Neural crest cell (in vitro differentiated cells): ENCODE measurements around the gene BTBD9. TPM values are rescaled to one million over a fixed set of nuclear protein-coding genes. Genes with fewer than 3 reads are reported as not detected.
"Not testable (repeated sequence)": the region's sequence is repeated elsewhere in the genome, so short reads cannot be mapped to it uniquely, and the experiment has no call there.

Source experiments
- DNase-seq: peaks from one replicate; pipeline ENCODE4 v3.0.0; 2021; ENCODE audit warnings: low read depth, mixed read lengths, low spot score
- H3K27ac Mint-ChIP-seq: one replicate; pipeline ENCODE4 v1.8.0; 2021; ENCODE audit warnings: mild to moderate bottlenecking, mixed read lengths; ENCODE audit not compliant: unreplicated experiment
- H3K27me3 Mint-ChIP-seq: 2 replicates; pipeline ENCODE4 v1.8.0; 2021; ENCODE audit warnings: low read depth, mild to moderate bottlenecking, mixed read lengths
- H3K36me3 Mint-ChIP-seq: 2 replicates; pipeline ENCODE4 v1.8.0; 2021; ENCODE audit warnings: low read depth, mild to moderate bottlenecking, mixed read lengths
- H3K4me1 Mint-ChIP-seq: 2 replicates; pipeline ENCODE4 v1.8.0; 2021; ENCODE audit warnings: mixed read lengths
- H3K4me3 Mint-ChIP-seq: one replicate; pipeline ENCODE4 v1.8.0; 2021; ENCODE audit warnings: mild to moderate bottlenecking, mixed read lengths
- H3K9me3 Mint-ChIP-seq: 2 replicates; pipeline ENCODE4 v1.8.0; 2021; ENCODE audit warnings: mixed read lengths
- total RNA-seq: library from RNA; stranded (reverse); gene quantifications from 2 replicates; pipeline ENCODE4 v1.2.1, GENCODE V29; 2021
- TF ChIP-seq, protein P1 (sequence below): fragments of 200-600 bp; sonication (generic); conservative IDR thresholded peaks from 2 replicates; pipeline ENCODE4 v1.5.0; 2021; ENCODE audit warnings: antibody characterized with exemption, mild to moderate bottlenecking

The BTBD9 gene
- total RNA-seq, 1 donor from 2014 or later = 18.0 TPM

DNA sequence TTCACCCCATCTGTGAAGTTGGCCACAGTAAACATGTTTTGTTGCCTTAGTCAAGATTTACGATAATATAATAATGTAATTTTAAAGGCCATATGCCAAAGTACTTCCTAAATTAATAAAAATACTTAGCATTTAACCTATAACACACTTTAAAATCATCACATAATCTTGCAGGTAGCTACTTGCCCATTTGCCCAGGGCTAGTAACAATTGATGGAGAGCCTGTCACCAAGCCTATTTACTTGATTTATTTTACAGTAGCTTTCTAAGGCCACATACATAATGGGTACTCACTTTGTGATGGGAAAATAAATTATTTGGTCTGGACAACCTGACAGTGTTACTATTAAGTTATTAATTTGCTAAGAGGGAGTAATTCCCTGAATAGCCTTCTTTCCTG lies 14.5 kb downstream of the BTBD9 start:
- Mint-ChIP-seq H3K36me3 (no peaks in the 10 kb centered on the region), H3K4me1 (no peaks in the 10 kb centered on the region), H3K27me3 (no peaks in the 10 kb centered on the region)

DNA sequence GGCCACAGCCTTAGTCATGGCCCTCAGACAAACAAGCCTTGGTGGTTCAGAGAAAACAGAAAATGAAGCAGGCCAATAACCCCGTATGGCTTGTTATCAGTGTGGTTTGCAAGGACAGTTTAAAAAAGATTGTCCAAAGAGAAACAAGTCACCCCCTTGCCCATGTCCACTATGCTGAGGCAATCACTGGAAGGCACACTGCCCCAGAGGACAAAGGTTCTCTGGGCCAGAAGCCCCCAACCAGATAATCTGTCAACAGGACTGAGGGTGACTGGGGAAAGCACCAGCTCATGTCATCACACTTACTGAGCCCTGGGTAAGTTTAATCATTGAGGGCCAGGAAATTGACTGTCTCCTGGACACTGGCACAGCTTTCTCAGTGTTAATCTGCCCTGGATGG lies 20.4 kb downstream of the BTBD9 start:
- not testable (repeated sequence) for H3K4me1 Mint-ChIP-seq, H3K9me3 Mint-ChIP-seq, H3K4me3 Mint-ChIP-seq, H3K27ac Mint-ChIP-seq, H3K36me3 Mint-ChIP-seq, H3K27me3 Mint-ChIP-seq, DNase-seq

More for the DNA sequence above, 14.5 kb downstream of the BTBD9 start:
- Mint-ChIP-seq H3K4me3 (no peak overlapping the region), H3K27ac (no peak overlapping the region), H3K9me3 (no peaks in the 10 kb centered on the region)
- DNase-seq = no peak
- TF ChIP-seq, protein P1, sequence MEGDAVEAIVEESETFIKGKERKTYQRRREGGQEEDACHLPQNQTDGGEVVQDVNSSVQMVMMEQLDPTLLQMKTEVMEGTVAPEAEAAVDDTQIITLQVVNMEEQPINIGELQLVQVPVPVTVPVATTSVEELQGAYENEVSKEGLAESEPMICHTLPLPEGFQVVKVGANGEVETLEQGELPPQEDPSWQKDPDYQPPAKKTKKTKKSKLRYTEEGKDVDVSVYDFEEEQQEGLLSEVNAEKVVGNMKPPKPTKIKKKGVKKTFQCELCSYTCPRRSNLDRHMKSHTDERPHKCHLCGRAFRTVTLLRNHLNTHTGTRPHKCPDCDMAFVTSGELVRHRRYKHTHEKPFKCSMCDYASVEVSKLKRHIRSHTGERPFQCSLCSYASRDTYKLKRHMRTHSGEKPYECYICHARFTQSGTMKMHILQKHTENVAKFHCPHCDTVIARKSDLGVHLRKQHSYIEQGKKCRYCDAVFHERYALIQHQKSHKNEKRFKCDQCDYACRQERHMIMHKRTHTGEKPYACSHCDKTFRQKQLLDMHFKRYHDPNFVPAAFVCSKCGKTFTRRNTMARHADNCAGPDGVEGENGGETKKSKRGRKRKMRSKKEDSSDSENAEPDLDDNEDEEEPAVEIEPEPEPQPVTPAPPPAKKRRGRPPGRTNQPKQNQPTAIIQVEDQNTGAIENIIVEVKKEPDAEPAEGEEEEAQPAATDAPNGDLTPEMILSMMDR = no peak

DNA sequence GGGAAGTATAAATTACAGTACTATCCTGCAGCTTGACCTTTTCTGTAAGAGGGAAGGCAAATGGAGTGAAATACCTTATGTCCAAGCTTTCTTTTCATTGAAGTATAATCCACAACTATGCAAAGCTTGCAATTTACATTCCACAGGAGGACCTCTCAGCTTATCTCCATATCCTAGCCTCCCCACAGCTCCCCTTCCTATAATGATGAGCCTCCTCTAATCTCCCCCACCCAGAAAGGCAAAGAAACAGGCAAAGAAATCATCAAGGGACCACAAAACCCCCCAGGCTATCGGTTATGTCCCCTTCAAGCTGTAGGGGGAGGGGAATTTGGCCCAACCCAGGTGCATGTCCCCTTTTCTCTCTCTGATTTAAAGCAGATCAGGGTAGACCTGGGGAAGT lies 21.4 kb downstream of the BTBD9 start:
- H3K27ac Mint-ChIP-seq, H3K4me1 Mint-ChIP-seq, H3K4me3 Mint-ChIP-seq, H3K9me3 Mint-ChIP-seq, DNase-seq, H3K36me3 Mint-ChIP-seq, H3K27me3 Mint-ChIP-seq: not testable (repeated sequence)

DNA sequence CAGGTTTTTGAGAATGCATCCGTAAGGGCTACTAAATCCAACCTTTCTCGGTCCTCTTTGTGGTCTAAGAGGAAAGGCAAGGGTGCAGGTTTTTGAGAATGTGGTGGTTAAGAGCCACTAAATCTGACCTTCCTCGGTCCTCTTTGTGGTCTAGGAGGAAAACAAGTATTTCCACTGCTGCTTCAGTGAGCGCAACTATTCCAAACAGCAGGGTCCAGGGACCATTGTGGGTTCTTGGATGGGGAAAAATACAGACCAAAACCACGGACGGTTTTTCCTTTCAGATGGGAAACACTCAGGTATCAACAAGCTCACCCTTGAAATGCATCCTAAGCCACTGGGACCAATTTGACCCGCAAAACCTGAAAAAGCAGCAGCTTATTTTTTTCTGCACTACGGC lies 21.9 kb downstream of the BTBD9 start:
- no peaks in the 10 kb centered on the region for H3K36me3 Mint-ChIP-seq
- H3K4me3 Mint-ChIP-seq = no peak overlapping the region

DNA sequence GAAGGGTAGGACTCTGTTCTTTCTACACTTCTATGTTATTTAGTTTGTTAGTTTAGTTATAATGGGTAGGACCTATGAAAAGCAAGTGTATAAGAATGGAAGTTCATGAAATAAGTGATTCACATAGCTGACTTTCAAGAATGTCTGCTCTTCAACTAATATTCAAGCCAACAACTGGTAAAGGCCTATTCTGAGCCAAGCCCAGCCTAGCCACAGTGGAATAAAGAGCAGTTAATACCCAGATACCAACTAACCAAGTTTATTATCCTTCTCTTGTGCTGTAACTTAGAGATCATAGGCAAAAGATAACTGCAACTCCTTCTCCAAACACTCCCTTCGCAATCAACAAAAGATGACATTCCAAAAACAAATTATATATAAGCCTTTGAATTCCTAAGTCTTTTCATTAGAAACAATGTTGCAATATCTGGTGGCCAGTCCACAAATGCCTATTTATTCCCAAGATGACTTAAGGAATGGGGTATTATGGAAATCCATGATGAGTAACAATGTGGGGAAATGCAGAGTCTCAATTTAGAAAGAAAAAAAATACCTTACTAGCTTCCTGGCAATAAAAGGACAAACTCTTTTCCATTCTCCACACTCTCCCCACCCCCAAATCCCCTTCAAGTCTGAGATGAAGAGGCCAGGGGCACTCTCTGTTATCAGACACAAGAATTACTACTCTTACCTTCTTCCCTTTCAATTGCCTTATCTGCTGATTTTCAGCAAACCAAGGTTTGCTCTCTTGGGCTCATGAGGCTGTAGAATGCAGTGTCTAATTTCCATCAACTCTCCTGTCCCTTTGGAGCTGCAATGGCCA lies 27.4 kb downstream of the BTBD9 start:
- H3K4me1 Mint-ChIP-seq = no peaks in the 10 kb centered on the region
- no peak overlapping the region for H3K27ac Mint-ChIP-seq
- no peaks in the 10 kb centered on the region for H3K36me3 Mint-ChIP-seq
- no peak overlapping the region for H3K4me3 Mint-ChIP-seq
- TF ChIP-seq, protein P1 = no peak
- H3K9me3 Mint-ChIP-seq = no peaks in the 10 kb centered on the region
- DNase-seq = no peak
- H3K27me3 Mint-ChIP-seq = no peaks in the 10 kb centered on the region

More for the DNA sequence above, 21.9 kb downstream of the BTBD9 start:
- Mint-ChIP-seq H3K27ac (no peak overlapping the region), H3K4me1 (no peaks in the 10 kb centered on the region), H3K27me3 (no peaks in the 10 kb centered on the region), H3K9me3 (no peaks in the 10 kb centered on the region)
- TF ChIP-seq, protein P1 = no peak
- DNase-seq = no peak

DNA sequence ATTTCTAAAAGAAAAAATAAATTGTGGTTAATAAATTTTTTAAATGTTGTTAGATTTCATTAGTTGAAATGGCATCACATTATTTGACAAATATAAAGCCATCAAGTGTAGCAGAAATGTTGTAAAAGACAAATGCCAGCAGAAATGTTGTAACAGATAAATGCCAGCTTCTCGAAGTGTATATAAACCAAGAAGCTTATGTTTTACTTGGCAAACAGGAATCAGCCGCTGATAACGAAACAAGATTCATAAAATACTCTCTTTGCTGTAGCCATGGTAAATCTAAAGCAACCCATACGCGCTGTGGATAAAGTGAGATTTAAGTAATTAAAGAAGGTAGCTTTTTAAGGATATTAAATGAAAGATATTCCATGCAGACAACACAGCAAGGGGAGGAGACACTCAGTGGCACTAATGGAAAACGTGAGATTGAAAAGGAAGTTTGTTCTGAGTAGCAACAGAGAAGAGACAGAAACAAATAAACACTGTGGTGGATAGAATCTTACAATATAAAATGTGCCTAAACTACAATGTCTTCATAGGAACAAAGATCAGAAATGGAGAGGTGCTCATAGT lies 29.6 kb downstream of the BTBD9 start:
- DNase-seq = no peak
- TF ChIP-seq, protein P1 = no peak
- no peaks in the 10 kb centered on the region for H3K36me3 Mint-ChIP-seq
- no peak overlapping the region for H3K27ac Mint-ChIP-seq
- no peaks in the 10 kb centered on the region for H3K9me3 Mint-ChIP-seq
- H3K4me3 Mint-ChIP-seq = no peak overlapping the region
- H3K4me1 Mint-ChIP-seq = no peaks in the 10 kb centered on the region
- no peaks in the 10 kb centered on the region for H3K27me3 Mint-ChIP-seq
